GM18907 (cell line): ENCODE data around the gene CERK.
"Not testable (repeated sequence)": the region's sequence is repeated elsewhere in the genome, so short reads cannot be mapped to it uniquely, and the experiment has no call there.

Experiments
- ATAC-seq: cut with Tn5 transposase; IDR thresholded peaks from one replicate; pipeline ENCODE4 v1.9.1; 2021; ENCODE audit warnings: mild to moderate bottlenecking, moderate library complexity; ENCODE audit not compliant: unreplicated experiment

Gene CERK

DNA sequence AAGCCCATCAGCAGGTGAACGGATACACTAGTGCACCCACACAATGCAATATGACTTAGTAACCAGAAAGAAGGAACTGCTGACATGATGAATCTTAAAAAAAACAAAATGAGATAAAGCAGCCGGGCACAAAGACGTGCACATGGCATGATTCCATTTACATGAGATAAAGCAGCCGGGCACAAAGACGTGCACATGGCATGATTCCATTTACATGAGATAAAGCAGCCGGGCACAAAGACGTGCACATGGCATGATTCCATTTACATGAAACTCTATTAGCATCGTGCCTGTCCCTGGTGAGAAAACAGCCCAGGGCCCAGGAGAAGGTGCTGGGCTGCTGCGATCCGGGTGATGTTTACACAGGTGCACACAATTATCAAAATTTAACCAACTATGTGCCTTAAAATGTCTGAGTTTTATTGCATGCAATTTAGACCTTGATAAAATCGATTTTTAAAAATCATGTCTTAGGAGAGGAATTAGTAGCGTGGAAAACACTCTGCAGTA is 3.8 kb downstream of the CERK start:
- ATAC-seq = not testable (repeated sequence)

DNA sequence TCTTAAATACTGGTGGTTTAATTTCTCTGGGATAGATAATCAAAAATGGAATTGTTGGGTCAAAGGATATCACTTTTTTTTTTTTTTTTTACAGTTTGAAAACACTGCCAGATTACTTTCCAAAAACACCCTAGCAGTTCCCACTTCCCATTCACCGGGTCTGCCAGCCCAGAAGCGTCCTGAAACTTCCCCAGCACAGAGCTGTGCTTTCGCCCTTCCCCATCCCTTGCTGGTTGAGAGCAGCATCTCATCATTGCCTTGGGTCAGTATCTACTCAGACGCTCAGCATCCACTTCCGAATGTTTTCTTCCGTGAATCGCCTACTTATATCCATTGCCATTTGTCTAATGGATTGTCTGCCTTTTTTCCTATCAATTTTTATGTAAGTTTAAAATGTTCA is 5.5 kb downstream of the CERK start:
- no peak for ATAC-seq

DNA sequence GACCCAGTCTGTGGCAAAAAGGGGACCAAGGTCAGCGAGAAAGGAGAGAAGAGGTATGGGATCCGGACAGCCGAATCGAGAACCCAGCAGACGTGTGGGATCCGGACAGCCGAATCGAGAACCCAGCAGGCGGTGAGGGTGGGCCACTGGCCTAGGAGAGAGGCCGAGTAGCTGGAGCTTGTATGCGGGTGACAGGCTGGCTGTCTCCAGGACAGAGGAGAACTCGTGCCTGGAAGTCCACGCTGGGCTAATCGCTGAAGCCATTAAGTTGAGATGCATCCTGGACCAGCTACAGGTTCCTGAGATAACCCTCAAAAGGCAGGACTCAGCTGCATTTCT is 6.0 kb downstream of the CERK start:
- ATAC-seq = no peak

DNA sequence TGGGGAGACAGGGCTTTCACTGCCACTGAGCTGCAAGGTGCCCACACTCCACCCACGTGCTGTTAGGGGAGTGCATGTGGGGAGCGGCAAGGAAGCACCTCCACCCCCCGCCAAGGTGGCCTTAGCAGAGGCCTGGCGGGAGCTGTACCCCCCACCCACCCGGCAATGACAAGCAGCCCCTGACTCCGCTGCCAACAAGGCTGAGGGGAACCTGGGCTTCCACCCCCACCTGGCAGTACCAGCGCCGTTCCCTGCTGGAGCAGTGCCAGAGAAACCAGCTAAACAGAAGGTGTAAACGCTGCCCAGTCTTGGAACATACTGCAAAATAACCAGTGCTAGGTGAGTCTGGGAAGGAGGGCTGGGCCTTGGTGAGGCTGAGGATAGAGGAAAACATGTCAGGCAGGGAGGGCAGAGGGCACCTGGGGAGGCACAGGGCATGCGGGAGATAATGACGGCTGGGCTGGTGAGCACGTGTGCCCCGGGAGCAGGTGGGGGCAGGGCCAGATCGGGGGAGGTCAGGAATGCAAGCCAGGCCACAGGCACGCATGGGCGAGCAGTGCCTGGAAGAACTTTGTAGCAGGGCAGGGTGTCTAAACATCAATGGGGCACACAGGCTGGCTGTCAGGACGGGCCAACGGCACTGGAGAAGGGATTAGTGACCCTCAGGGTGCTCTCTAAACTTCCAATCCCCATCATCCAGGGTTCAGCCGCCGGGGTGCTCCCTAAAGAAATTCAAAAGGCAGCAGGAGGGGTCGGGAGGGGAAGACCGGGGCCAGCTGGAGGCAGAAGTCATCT is 6.6 kb downstream of the CERK start:
- ATAC-seq = no peak

GRCh38 chr22:46730568-46731245 is 7.3 kb downstream of the CERK start:
- ATAC-seq = no peak

DNA sequence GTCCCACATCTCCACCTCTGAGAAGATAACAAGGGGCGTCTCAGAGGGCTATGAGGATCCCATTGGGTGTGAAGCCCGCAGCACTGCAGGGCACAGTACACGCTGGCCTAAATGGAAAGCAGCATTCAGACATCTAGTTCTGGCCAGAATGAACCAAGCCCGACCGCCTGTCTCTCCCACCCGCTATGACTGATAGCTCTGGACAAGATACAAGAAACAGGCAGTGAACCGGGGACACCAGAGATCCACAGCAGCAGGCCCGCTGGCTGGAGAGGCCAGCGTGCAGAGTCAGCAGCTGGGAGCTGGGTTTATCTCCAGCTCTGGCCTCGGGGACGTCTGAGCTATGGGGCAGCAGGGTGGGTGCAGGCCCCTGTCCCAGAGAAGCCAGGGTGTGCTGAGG is 9.6 kb downstream of the CERK start:
- no peak for ATAC-seq

DNA sequence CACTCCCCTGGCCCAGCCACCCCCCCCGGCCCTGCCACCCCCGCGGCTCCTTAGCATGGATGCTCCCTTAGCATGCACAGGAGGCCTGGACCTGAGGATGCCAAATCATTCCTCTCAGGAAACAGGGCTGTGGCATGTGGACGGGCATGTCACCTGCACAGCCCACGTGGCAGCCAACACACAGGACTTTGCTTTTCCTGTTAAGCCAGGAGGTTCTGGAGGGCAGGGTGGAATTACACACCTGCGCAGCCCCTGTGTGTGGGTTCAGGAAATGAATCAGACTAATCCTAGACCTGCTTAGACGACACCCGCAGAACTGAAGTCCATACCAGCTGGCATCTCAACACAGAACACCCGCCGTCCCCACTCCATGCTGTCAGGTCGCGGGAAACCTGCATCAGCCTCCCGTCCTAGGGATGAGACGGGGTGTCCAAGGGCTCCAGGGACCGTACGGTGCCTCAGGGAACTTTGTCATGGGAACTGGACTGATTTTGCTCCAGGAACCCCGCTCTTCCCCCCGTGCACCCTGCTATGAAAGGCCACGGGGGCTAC is 10.2 kb downstream of the CERK start:
- no peak for ATAC-seq

GRCh38 chr22:46726986-46727317 is 11.1 kb downstream of the CERK start:
- no peak for ATAC-seq

DNA sequence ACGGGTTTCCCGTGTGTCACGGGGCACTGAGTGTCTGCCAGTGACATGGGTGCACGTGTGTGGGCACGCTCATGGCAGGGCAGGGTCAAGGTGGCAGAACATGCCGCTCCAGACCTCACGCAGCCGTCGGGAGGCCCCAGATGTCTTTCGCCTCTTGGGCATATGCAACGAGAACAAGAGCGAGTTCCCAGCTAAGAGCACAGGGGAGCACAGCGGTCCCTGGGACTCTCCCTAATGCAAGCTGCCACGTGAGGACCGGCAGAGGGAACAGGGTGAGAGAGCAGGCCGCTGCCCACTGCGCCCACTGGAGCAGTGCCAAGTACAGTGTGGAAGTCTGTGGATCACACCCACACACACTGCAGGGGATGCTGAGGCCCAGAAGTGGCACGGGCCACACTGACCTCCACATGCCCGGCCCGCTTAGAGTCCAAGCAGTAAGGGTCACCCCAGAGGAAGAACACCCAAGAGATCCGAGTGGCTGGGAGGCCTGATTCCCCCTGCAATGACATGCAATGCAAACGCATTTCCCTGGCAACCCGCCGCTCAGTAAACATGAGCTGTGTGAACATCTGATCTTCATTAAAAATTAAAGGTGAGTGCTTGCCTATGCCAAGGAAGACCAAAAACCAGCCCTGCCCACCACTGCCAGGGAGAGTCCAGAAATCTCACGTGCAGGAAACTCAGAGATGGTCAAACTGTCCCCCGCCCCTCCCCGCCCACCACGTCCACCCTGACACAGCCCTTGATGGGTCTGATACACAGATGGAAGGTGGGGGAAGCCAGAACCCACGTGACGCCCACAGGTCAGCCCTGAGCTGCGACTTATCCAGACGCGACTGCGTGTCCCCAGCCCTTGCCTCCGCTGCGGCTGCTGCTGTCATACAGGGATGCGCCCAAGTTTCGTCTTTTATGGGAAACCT is 11.7 kb downstream of the CERK start:
- no peak for ATAC-seq

GRCh38 chr22:46725096-46725495 is 13.0 kb downstream of the CERK start:
- no peak for ATAC-seq

- ATAC-seq = no peak
Measured at GRCh38 chr22:46723882-46724281, 14.2 kb downstream of the CERK start.

DNA sequence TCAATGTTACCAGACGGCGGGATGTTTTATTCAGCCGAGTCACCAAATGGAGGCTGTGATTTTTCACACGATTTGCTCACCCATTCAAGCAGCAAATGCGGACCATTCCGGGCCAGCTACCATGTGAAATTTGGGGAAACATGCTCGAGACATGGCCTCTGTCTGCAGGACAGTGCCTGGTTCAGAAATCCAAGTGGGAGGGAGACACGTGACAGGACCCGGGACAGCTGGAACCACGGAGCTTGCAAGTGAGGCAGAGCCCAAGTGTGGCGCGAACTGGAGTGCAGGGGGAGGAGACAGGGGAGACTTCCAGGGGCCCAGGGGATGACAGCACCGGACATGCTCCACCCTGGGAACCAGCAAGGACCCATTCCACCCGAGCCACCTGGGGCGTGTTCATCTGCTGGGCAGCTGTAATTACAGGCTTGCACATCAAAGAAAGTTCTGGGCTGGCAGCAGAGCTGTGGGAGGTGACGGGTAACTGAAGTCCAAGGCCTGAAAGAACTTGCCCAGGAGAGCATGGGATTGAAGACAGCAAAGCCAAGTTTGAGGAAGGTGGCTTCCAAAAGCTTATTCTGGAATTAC is 16.5 kb downstream of the CERK start:
- no peak for ATAC-seq

DNA sequence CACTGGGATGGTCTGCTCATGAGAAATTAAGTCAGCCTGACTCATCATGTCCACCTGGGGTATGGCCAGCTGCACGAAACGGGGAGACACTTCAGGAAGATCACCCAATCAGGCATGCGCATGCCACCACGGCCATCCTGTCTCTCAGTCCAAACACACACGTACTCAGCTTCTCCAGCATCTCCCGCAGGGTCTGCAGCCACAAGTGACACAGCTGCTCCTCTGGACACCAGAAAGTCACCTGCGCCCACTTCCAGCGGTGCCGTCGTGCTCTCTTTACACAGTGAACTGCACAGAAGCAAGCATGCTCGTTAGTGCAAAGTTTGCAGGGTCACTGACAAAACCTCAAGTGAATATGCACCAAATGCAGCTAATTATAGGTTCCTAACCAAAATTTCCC is 18.1 kb downstream of the CERK start:
- no peak for ATAC-seq

DNA sequence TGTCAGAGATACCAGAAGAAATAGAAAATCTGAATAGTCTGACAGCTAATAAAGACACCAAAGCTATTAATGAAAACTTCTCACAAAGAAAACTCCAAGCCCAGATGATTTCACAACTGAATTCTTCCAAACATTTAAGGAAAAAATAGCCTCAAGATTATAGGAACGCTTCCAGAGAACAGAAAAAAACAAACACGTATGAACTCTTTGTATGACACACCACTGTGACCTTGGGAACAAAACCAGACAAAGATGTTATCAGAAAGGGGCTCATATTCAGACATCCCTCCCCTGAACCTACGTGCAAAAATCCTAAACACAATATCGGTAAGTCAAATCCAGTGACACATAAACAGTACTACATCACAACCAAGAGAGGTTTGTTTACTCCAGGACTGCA is 23.5 kb downstream of the CERK start:
- ATAC-seq = no peak

DNA sequence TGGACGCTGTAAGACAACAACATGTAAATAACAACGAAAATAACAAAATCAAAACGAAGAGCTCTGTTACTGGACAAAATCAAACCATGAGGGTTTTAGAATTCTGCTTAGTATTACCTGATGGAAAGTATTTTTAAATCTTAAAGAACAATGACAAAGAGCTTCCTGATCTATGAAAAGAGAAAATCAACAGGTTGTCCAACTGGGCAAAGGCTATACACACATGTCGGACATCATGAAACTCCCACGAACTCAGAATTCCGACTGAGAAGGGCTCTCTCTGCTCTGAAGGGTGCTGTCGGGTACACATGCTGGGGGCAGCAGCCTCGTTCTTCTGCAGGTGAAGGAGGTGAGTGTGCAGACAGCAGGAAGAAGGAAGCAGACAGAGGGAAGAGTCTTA is 25.8 kb downstream of the CERK start:
- no peak for ATAC-seq

- no peak for ATAC-seq
Measured at GRCh38 chr22:46710806-46711205, 27.2 kb downstream of the CERK start.

GRCh38 chr22:46708766-46709330 is 29.2 kb downstream of the CERK start:
- ATAC-seq = no peak

GRCh38 chr22:46707827-46708570 is 30.1 kb downstream of the CERK start:
- ATAC-seq = no peak

GRCh38 chr22:46707305-46707704 is 30.7 kb downstream of the CERK start:
- ATAC-seq = no peak

GRCh38 chr22:46706060-46706459 is 32.0 kb downstream of the CERK start:
- ATAC-seq = no peak
